LNCAP (cell line): ENCODE data around the gene DPP3.

Source experiments
- CTCF ChIP-seq: fragments of 450-650 bp; IDR thresholded peaks from 2 replicates; pipeline ENCODE4 v1.5.1; 2017; ENCODE audit warnings: mild to moderate bottlenecking

The DPP3 gene

GRCh38 chr11:66547662-66548009 lies 67.4 kb downstream of the DPP3 start:
- no peak for TF ChIP-seq CTCF

GRCh38 chr11:66548041-66548440 lies 67.8 kb downstream of the DPP3 start:
- no peak for TF ChIP-seq CTCF

DNA sequence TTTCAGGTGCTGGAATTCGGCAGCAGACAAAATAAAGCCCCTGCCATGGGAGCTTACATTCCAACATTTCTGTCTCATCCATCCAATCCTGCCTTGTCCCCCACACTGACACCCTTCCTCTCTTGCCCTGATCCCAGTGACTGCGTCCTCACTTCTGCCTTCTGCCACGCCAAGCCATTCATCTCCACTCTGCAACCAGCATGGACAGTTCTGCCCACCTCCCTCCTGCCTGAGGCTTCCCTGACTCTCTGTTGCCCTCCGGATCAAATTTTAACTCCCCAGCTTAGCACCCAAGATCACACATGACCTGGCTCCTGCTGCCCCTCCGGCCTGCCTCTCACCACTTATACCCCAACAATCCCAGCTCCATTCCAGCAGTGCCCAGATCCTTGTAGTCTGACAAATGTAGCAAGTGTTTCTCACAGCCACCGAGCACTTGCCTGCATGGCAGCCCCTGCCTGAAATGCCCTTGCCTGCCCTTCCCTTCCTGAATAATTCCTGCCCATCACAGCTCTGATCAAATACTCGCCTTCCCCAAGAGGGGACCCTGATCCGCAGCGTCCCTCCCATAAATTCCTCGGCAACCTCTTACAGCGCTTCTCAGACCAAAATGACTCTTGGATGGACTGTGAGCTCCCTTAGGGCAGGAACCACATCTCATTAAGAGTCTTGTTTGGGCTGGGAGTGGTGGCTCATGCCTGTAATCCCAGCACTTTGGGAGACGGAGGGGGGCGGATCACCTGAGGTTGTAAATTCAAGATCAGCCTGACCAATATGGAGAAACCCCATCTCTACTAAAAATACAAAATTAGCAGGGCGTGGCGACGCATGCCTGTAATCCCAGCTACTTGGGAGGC lies 68.8 kb downstream of the DPP3 start:
- no peak for TF ChIP-seq CTCF

GRCh38 chr11:66549696-66550095 lies 69.5 kb downstream of the DPP3 start:
- TF ChIP-seq CTCF, result no peak

DNA sequence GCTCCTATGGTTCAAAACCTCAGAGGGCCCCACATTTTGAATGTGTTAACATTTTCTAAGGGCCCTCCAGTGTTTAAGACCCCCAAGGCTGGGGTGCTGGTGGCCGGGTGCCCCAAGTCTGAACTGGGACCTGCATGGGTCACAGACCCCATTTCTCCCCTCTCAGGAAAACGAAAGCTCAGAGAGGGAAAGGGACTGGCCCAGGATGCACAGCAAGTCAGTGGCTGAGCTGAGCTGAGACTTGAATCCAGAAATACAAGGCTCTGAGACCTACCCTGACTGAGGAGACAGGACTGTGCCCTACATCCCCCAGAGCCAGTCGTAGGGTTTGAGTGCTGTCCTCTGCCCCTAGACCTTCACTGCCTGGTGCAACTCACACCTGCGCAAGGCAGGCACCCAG lies 70.7 kb downstream of the DPP3 start:
- no peak for TF ChIP-seq CTCF

DNA sequence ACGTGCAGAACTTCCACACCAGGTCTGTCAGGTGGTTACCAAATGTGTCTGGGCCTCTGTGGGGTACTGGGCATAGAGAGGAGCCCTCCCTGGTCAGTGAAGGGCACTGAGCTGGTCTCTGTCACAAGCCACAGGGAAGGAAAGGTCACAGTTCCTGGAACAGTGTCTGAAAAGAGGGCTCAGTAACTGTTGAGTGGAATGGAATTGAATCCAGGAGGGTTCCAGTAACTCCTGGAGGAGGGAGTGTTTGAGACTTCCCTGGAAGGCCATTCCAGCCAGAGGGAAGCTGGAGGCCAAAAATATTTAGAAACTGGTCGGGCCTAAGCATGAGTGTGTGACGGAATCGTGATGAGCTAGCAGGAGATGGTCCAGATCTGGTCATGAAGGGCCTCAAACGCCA lies 74.4 kb downstream of the DPP3 start:
- TF ChIP-seq CTCF, result no peak

GRCh38 chr11:66555416-66555815 lies 75.2 kb downstream of the DPP3 start:
- TF ChIP-seq CTCF, result no peak

DNA sequence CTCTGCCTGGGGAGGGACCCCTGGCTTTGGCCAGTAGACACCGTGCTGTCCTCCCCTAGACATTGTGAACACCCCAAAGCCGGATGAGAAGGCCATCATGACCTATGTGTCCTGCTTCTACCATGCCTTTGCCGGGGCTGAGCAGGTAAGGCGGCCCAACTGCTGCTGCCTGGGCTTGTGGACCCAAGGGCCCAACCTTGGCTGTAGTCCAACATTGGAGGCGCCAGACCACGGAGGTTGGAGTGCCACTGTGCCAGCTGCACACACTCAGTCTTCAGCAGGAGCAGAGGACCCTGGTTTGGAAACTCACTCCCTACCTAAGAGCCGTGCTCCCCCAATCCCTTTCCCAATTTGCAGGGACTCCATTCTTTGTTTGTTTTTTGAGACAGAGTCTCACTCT lies 75.9 kb downstream of the DPP3 start:
- TF ChIP-seq CTCF, result no peak
